Activated CD4-positive, CD25-positive, alpha-beta regulatory T cell (primary cell): ENCODE data around the gene FAM114A1.

Source experiments
- DNase-seq, 4 experiments: peaks; one replicate each; lab custom pipeline; 2025; lab: John Stamatoyannopoulos, UW

The FAM114A1 gene

DNA sequence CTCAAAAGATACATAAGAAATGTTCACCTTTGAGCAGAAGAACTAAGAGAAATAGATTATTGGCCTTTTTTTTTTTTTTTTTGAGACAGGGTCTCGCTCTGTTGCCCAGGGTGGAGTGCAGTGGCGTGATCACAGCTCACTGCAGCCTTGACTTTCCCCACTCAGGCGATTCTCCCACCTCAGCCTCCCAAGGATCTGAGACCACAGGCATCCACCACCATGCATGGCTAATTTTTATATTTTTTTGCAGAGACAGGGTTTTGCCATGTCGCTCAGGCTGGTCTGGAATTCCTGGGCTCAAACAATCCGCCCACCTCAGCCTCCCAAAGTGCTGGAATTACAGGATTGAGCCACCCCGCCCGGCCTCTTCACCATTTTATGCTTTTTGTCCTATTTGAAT, 8.1 kb upstream of the FAM114A1 start:
- no peak for DNase-seq

DNA sequence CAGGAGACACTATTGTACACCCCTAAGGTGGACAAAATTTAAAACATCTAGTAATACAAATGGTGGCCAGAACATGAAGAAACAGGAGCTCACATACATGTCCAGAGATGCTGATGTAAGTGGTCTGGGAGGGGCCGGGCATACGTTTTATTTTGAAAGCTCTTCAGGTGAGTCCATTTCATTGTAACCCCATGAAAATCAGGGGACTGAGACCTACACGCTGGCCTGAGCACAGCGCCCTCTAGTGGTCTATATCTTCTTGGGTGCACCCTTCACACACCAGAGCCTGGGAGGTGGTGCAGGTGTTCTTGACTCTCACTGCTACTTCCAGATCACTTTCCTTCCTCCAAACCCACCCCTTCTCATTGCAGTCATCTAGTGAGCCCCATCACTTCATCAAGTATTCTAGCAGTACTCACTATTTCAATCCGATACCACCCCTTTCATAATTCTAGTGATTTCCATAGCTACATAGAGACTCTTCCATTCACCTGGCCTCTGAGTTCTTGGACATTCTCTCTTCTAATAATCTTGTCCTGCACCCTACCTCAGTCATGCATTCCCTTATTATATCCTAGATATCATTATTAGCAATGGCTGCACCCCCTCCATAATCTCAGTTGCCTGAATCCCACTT, 6.7 kb upstream of the FAM114A1 start:
- DNase-seq, result peak; percentile 12 to 37 (median 23)

DNA sequence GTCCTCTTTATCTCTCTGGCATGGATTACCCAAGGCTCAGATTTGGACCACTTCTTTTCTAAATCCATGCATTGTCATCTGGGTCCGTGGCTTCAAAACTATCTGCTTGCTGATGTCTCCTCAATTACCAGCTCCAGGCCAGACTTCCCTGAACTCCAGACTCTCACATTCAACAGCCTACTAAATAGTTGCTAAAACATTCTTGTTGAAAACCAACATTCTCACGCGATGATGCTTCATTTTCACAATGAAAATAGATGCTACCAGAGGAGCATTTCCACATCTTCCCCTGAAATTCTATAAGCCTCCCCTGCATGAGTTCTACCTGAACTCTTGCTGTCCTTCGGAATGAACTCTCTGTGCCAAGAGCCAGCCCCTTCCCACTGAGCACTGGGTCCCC, 5.8 kb upstream of the FAM114A1 start:
- DNase-seq, result no peak

DNA sequence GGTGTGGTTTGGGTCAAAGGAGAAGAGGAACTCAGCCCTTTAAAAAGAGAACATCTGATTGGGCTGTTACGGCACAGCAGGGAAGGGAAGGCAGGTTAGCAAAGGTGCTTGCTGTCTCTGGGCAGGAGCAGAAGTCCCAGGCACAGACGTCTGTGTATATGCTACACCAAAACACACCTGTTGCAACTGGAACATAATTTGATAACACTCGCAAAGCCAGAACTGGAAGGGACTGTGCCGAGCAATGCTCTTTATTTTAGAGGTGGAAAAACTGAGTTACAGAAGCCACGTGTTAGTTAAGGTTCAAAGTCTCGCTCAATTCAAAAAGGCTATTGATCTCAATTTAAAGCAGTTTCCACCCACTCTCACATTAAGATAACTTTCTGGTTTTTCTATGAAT, 2.2 kb upstream of the FAM114A1 start:
- no peak for DNase-seq

GRCh38 chr4:38866973-38867477, 581 bp upstream of the FAM114A1 start:
- no peak for DNase-seq

GRCh38 chr4:38868059-38868960, 704 bp downstream of the FAM114A1 start:
- no peak for DNase-seq

DNA sequence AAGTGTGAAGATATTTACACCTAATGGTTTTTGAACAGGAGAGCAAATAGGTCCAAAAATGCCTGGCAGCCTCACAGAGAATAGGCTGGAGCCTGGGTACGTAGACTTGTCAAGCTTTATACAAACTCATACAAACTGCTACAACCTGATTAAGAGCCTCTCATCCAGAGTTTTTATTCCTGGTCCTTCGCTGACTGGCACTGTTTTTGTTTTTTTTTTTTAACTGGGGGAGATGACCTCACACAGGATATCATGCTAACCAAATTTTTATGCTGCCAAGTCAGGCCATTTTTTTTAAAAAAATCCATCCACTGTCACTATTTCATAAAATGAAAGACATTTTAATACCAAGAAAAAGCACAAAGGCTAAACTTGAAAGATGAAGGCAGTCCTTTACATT, 1.9 kb downstream of the FAM114A1 start:
- DNase-seq, result no peak

DNA sequence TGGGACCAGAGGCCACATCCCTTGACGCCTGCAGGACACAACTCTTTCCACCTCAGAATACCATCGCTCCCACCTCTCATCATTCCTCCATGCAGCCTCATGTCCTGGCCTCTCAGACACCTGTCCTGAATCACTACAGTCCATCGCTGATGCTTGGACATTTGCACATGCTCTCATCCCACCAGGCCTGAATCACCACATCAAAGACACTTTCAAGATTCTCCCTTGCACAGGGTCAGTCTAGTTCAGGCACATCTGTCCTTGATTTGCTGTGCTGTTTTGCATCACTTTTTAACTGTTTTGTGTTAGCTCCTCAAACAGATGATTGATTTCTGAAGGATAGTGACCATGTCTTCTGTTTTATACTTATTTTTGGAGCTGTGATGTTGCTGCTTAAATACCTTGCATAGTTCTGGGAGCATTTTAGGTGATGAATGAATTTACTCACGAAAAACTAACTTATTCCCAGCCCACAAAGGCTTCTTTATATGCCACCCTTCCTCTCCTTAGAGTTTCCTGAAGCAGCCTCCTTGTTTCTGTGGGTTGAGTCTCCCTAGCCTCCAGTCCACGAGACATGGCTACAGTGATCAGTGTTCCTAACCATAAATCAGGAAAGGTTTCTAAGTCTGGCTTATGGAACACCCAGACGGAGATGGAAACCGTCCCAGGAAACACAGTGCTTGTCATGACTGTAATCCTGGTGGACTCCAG, 2.6 kb downstream of the FAM114A1 start:
- no peak for DNase-seq

GRCh38 chr4:38871593-38871992, 4.0 kb downstream of the FAM114A1 start:
- no peak for DNase-seq

DNA sequence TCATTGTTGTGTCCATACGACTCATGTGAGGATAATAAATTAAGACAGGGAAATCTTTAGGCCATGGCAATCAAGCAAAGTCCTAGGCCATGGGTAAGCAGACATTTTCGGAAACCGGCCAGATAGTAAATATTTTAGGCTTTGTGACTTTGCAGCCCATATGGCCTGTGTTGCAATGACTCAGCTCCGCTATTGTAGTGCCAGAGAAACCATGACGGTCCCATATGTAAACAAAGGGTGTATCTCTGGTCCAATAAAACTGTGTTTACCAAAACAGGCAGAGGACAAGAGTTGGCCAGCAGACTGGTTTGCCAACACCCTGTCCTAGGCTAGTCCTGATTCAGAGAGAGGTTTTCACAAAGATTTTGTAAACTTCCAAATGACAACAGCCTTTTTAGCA, 5.0 kb downstream of the FAM114A1 start:
- no peak for DNase-seq

DNA sequence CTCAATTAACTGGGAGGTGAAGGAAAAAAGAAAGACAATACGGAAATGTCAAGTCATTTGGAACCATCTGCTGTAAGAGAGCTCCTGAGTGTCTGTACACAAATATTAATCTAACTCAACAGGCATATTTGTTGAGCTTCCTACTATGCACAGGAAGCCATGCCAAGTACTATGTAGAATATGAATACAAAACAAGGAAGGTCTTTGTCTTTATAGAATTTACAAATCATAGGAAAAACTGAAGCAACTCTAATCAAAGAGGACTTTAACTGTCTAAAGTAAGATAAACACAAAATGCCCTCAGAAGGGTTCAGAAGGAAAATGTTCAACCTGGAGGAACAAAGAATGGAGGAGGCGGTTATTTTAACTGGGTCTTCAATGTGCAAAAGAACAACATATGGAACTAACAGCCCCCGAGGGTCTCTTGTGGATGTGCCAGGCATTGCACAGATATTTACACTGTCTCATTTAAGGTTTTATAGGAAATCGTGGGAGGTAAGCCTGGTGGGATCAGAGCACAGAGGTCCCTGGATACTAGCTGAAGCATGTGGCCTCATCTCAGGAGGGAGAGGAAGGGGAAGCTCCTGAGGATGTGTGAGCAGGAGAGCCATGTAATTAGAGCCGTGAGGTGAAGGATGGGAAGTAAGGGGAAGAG, 5.8 kb downstream of the FAM114A1 start:
- DNase-seq, result no peak

DNA sequence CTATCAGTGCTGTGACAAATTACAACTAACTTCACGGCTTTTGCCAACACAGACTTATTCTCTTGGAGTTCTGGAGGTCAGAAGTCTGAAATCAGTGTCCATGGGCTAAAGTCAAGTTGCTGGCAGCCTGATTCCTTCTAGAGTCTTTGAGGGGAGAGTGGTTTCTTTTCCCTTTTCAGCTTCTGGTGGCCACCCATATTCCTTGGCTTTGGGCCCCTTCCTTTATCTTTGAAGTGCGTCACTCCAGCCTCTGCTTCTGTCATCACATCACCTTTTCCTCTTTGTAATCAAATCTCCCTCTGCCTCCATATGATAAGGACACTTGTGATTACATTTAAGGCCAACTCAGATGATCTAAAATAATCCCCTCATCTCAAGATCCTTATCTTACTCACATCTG, 9.0 kb downstream of the FAM114A1 start:
- no peak for DNase-seq

DNA sequence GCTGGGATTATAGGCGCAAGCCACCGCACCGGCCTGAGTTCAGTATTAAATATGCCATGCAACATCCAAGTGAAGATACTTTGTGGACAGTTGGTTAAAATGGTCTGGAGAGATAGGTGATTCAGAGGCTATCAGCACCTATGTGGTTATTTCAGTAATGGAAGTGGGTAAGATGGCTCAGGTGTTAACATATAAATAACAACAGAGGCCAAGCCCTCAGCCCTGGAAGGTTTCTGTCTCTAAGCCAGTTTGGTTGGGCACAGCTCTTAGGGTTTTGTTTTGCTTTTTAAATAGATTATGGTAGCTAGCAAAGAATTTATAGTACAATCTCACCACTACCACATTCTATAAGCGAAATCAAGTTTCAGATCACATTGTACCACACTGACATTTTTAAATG, 16.6 kb downstream of the FAM114A1 start:
- no peak for DNase-seq

DNA sequence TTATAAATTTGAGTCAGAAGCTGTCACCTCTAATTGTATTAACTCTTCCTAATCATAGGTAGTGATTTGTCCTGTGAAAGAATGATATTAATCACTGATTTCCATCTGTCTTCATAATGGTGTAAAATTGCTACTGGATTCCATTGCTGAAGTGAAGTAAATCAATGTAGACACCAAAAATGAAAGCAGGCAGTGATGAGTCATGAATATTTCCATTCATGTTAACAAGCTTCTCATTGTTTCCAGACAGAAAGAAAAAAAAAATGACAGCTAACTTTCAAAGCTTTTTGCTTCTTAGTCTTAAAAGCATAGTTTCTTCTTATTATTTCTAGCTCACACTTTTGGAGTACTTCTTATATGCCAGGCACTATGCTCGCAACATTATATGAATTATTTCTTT, 21.5 kb downstream of the FAM114A1 start:
- no peak for DNase-seq

- DNase-seq, result no peak
Measured at GRCh38 chr4:38891051-38891983, 23.7 kb downstream of the FAM114A1 start.

GRCh38 chr4:38894322-38894982, 26.8 kb downstream of the FAM114A1 start:
- DNase-seq, result no peak

- DNase-seq, result no peak
Measured at GRCh38 chr4:38896940-38897339, 29.3 kb downstream of the FAM114A1 start.

DNA sequence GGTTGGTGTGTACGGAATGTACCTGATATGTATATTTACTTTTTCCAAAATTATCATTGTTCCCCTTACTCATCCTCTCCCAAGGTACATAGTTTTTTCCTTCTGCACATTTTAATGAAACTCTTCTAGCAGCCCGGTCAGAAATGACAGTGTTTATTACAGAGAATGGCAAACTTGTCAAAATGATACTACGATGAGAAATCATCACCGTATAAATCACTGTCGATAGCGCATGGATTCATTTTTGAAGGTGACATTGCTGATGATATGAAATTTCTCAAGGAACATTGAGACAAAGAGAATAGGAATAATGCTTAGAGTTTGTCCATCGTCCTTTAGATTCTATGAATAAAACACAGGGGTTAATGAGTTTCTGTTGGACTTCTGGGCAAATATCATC, 30.6 kb downstream of the FAM114A1 start:
- no peak for DNase-seq

DNA sequence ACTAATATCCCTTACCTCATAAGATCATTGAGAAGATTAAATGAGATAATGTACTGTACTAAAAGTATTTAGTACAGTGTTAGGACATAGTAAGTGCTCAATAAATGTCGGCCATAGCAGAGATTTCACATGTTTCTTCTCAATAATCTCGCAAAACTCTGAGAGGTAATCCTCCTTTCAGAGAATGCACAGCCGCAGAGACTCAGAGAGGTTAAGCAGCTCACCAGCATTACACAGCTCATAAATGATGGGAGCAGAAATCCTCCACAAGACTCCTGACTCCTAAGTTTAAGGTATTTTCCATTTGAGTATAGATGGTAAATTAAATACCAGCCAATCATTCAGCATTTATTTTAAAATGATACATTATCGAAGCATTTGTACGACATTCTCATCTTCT, 34.6 kb downstream of the FAM114A1 start:
- DNase-seq, result no peak

DNA sequence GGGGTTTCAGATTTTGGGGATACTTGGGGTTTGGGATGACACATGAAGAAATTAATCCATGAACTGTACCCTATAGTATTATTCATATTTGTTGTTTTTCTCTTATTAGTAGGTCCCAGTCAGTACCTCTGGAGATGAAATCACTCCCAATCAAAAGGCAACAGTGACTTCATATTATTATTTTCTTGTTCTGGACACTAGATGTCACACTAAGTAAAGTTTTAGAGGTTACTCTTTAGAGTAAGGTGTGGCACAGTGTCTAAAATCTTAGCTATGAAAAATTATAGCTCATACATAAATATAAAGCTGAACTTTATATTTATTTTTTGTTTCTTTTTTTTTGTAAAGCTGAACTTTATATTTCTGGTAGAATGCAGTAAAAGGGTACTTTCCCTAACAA, 35.1 kb downstream of the FAM114A1 start:
- no peak for DNase-seq
